HCT116 (cell line): ENCODE measurements around the gene ITGB1BP1. TPM values are rescaled to one million over a fixed set of nuclear protein-coding genes. Genes with fewer than 3 reads are reported as not detected.

Source experiments
- ATAC-seq: fragments of 200-7000 bp; cut with Tn5 transposase; 2 replicates; pipeline ENCODE4 v1.9.1; 2020; ENCODE audit warnings: mild to moderate bottlenecking, moderate library complexity
- BruUV-seq: library from RNA; stranded (reverse); fragments of 400-500 nt; replicated peaks from 2 replicates; lab custom pipeline; 2021; lab: Mats Ljungman, UMichigan
- CTCF ChIA-PET: fragments of 300-600 bp; sonication (Branson Sonifier 250); formaldehyde crosslinking; loops from one replicate; lab custom pipeline; 2021; ENCODE audit warnings: antibody characterized with exemption; lab: Charles Lee
- POLR2A ChIA-PET: fragments of 300-600, 350-600 bp; sonication (Branson Sonifier 250); formaldehyde crosslinking; loops from one replicate; lab custom pipeline; 2021; ENCODE audit warnings: antibody characterized with exemption; lab: Charles Lee
- RAD21 ChIA-PET, 2 experiments: fragments of 300-600 bp; sonication (Branson Sonifier 250); formaldehyde crosslinking; loops; one replicate each; lab custom pipeline; 2023; ENCODE audit warnings: low total read pairs in 2 of 2; ENCODE audit not compliant: uncharacterized antibody in 2 of 2, unreplicated experiment in 2 of 2, low non-redundant PET in 1 of 2; lab: Charles Lee
- DNase-seq: peaks from one replicate; pipeline ENCODE4 v3.0.0-alpha.2; 2010; ENCODE audit warnings: low read depth, low spot score
- H2AFZ ChIP-seq: fragments of 200-600 bp; shearing (Covaris generic), sonication (generic); 2 replicates; pipeline ENCODE4 v1.6.1; 2017; ENCODE audit warnings: low read depth, mixed run types, mixed read lengths, antibody characterized with exemption, low read length; ENCODE audit not compliant: poor library complexity, severe bottlenecking
- H3K27ac ChIP-seq: 2 replicates; pipeline ENCODE4 v1.5.1; 2012; ENCODE audit warnings: low read depth, low read length
- H3K27me3 ChIP-seq: fragments of 200-600 bp; sonication (generic); 2 replicates; pipeline ENCODE4 v1.6.1; 2016; ENCODE audit warnings: mixed run types, low read length, mixed read lengths; ENCODE audit not compliant: insufficient read depth
- H3K36me3 ChIP-seq, 2 experiments: fragments of 200-500 bp in 1 of 2; fragments of 200-600 bp in 1 of 2; sonication (Bioruptor generic) in 1 of 2; sonication (generic) in 1 of 2; 2 replicates each; pipeline versions ENCODE4 v1.5.1 to v1.6.1; 2014 to 2016; ENCODE audit warnings: low read length in 2 of 2, inconsistent platforms in 1 of 2, mixed read lengths in 1 of 2, mixed run types in 1 of 2; ENCODE audit not compliant: insufficient read depth in 2 of 2, control insufficient read depth in 1 of 2
- H3K4me1 ChIP-seq, 2 experiments: fragments of 200-600 bp in 1 of 2; sonication (generic) in 1 of 2; 2 replicates each; pipeline versions ENCODE4 v1.5.1 to v1.6.1; 2012 to 2017; ENCODE audit warnings: low read length in 2 of 2, inconsistent platforms in 1 of 2, mild to moderate bottlenecking in 1 of 2, mixed read lengths in 1 of 2, mixed run types in 1 of 2, moderate library complexity in 1 of 2; ENCODE audit not compliant: insufficient read depth in 2 of 2, control insufficient read depth in 1 of 2
- H3K4me2 ChIP-seq: fragments of 200-600 bp; sonication (generic); 2 replicates; pipeline ENCODE4 v1.6.1; 2017; ENCODE audit warnings: mixed run types, low read length, mixed read lengths
- H3K4me3 ChIP-seq, 2 experiments: fragments of 200-600 bp in 1 of 2; sonication (generic) in 1 of 2; replicated peaks in 1 of 2; 2 replicates each; pipeline ENCODE4 v1.5.1; 2011 to 2016; ENCODE audit warnings: low read length in 2 of 2, control low read depth in 1 of 2, low read depth in 1 of 2, mild to moderate bottlenecking in 1 of 2, mixed read lengths in 1 of 2, mixed run types in 1 of 2
- H3K79me2 ChIP-seq: fragments of 200-600 bp; sonication (generic); 2 replicates; pipeline ENCODE4 v1.6.1; 2017; ENCODE audit warnings: mild to moderate bottlenecking, mixed run types, low read length, moderate library complexity, mixed read lengths; ENCODE audit not compliant: insufficient read depth
- H3K9ac ChIP-seq: fragments of 200-600 bp; sonication (generic); 2 replicates; pipeline ENCODE4 v1.6.1; 2016; ENCODE audit warnings: low read length, mixed read lengths
- H3K9me2 ChIP-seq: fragments of 200-600 bp; sonication (generic), shearing (Covaris generic); 2 replicates; pipeline ENCODE4 v1.6.1; 2017; ENCODE audit warnings: mixed run types, mild to moderate bottlenecking, moderate library complexity; ENCODE audit not compliant: insufficient read depth
- H3K9me3 ChIP-seq, 2 experiments: fragments of 200-500 bp in 1 of 2; fragments of 200-600 bp in 1 of 2; sonication (Bioruptor generic) in 1 of 2; sonication (generic) in 1 of 2; 2 replicates each; pipeline ENCODE4 v1.6.1; 2014 to 2017; ENCODE audit warnings: low read length in 2 of 2, mixed read lengths in 2 of 2, inconsistent platforms in 1 of 2, low read depth in 1 of 2, mild to moderate bottlenecking in 1 of 2, mixed run types in 1 of 2, moderate library complexity in 1 of 2; ENCODE audit not compliant: control insufficient read depth in 1 of 2, insufficient read depth in 1 of 2
- H4K20me1 ChIP-seq: fragments of 200-600 bp; sonication (generic), shearing (Covaris generic); 2 replicates; pipeline ENCODE4 v1.6.1; 2017; ENCODE audit warnings: mixed run types, mild to moderate bottlenecking, moderate library complexity; ENCODE audit not compliant: insufficient read depth
- ATF3 ChIP-seq: IDR thresholded peaks from 2 replicates; pipeline ENCODE4 v1.6.1; 2012
- CEBPB ChIP-seq: IDR thresholded peaks from 2 replicates; pipeline ENCODE4 v1.6.1; 2012; ENCODE audit warnings: low read depth
- CTCF ChIP-seq, 3 experiments: fragments of 200-600 bp in 1 of 3; sonication (generic) in 1 of 3; IDR thresholded peaks in 2 of 3; conservative IDR thresholded peaks in 1 of 3; 2 replicates each; pipeline ENCODE4 v1.5.1; 2012 to 2017; ENCODE audit warnings: low read depth in 2 of 3, low read length in 2 of 3, antibody characterized with exemption in 1 of 3, borderline replicate concordance in 1 of 3, control low read depth in 1 of 3, mild to moderate bottlenecking in 1 of 3, mixed read lengths in 1 of 3, mixed run types in 1 of 3, moderate library complexity in 1 of 3; ENCODE audit not compliant: insufficient read depth in 1 of 3
- EZH2phosphoT487 ChIP-seq: fragments of 200-600 bp; IDR thresholded peaks from 2 replicates; pipeline ENCODE4 v1.6.1; 2018; ENCODE audit warnings: antibody characterized with exemption, borderline replicate concordance
- JUND ChIP-seq: IDR thresholded peaks from 2 replicates; pipeline ENCODE4 v1.6.1; 2012
- POLR2AphosphoS5 ChIP-seq: IDR thresholded peaks from 2 replicates; pipeline ENCODE4 v1.6.1; 2011; ENCODE audit warnings: mild to moderate bottlenecking, low read depth, low read length, moderate library complexity
- RAD21 ChIP-seq: IDR thresholded peaks from 2 replicates; pipeline ENCODE4 v1.6.1; 2012; ENCODE audit warnings: low read depth, mild to moderate bottlenecking
- REST ChIP-seq: IDR thresholded peaks from 2 replicates; pipeline ENCODE4 v1.6.1; 2012; ENCODE audit warnings: low read depth
- SIN3A ChIP-seq: IDR thresholded peaks from 2 replicates; pipeline ENCODE4 v1.6.1; 2012; ENCODE audit warnings: low read depth
- SRF ChIP-seq: IDR thresholded peaks from 2 replicates; pipeline ENCODE4 v1.6.1; 2012; ENCODE audit warnings: low read depth
- TCF7L2 ChIP-seq: IDR thresholded peaks from 2 replicates; pipeline ENCODE4 v1.7.0; 2011; ENCODE audit warnings: borderline replicate concordance, inconsistent platforms; ENCODE audit not compliant: insufficient read depth, insufficient read length; ENCODE audit errors: extremely low read depth
- ZNF274 ChIP-seq: fragments of 200-500 bp; sonication (Bioruptor generic); IDR thresholded peaks from 2 replicates; pipeline ENCODE4 v1.6.1; 2014; ENCODE audit warnings: mild to moderate bottlenecking, low read depth, low read length, inconsistent platforms
- intact Hi-C: fragments of 100-400 bp; cut with micrococcal nuclease; formaldehyde crosslinking; loops from 2 replicates; pipeline ENCODE4 v1.10.0; 2022
- total RNA-seq: library from RNA; stranded (reverse); gene quantifications from one replicate; pipeline ENCODE4 v1.2.1, GENCODE V29; 2021; ENCODE audit not compliant: unreplicated experiment
- TF ChIP-seq, protein P1 (sequence below): IDR thresholded peaks from 2 replicates; pipeline ENCODE4 v1.6.1; 2011; ENCODE audit warnings: mild to moderate bottlenecking, low read length, moderate library complexity; ENCODE audit not compliant: insufficient replicate concordance; ENCODE audit errors: extremely low read depth

The ITGB1BP1 gene
- total RNA-seq, 1 experiment from 2014 or later = 86.9 TPM

GRCh38 chr2:9358846-9359245, 64.5 kb downstream of the ITGB1BP1 start:
- no peak overlapping the region for H3K4me3 ChIP-seq
- no peak overlapping the region for H2AFZ ChIP-seq
- no peak overlapping the region for H3K27ac ChIP-seq
- no peaks in the 10 kb centered on the region for H3K9me3 ChIP-seq
- H3K4me2 ChIP-seq = no peak overlapping the region
- DNase-seq = no peak
- ChIA-PET POLR2A (no interaction called here), CTCF (no interaction called here), RAD21 (no interaction called here)
- BruUV-seq = no TSS peak
- no peaks in the 10 kb centered on the region for H3K79me2 ChIP-seq
- peaks cover 0 to 10% of the 10 kb centered on the region in 2 experiments; a peak in 2 of 4 replicates for H3K4me1 ChIP-seq
- ATAC-seq = no peak
- H3K36me3 ChIP-seq = peaks cover 2 to 7% of the 10 kb centered on the region in 2 experiments; a peak in 1 of 4 replicates
- H3K9me2 ChIP-seq = no peaks in the 10 kb centered on the region
- intact Hi-C loops = no loop called here
- no peaks in the 10 kb centered on the region for H3K27me3 ChIP-seq
- no peaks in the 10 kb centered on the region for H4K20me1 ChIP-seq
- TF ChIP-seq REST = no peak
- TF ChIP-seq TCF7L2 = no peak
- no peak for TF ChIP-seq SRF
- TF ChIP-seq CEBPB = no peak
- H3K9ac ChIP-seq = no peak overlapping the region

- ChIA-PET CTCF (no interaction called here), POLR2A (no interaction called here), RAD21 (no interaction called here)
- ATAC-seq (no peak), DNase-seq (no peak)
- no TSS peak for BruUV-seq
- Histone ChIP-seq H3K9me2 (no peaks in the 10 kb centered on the region), H2AFZ (no peak overlapping the region), H3K27me3 (no peaks in the 10 kb centered on the region), H3K4me3 (no peak overlapping the region), H3K9me3 (no peaks in the 10 kb centered on the region), H3K79me2 (no peaks in the 10 kb centered on the region), H3K9ac (no peak overlapping the region), H3K4me2 (no peak overlapping the region), H3K36me3 (peaks cover 2 to 7% of the 10 kb centered on the region in 2 experiments; a peak in 1 of 4 replicates), H4K20me1 (no peaks in the 10 kb centered on the region), H3K27ac (no peak overlapping the region), H3K4me1 (peaks cover 0 to 10% of the 10 kb centered on the region in 2 experiments; a peak in 2 of 4 replicates)
- intact Hi-C loops = no loop called here
- TF ChIP-seq JUND (no peak), POLR2AphosphoS5 (no peak), EZH2phosphoT487 (no peak), ZNF274 (no peak), CTCF (IDR thresholded peaks at IDR 0.05 in 2 of 3, conservative IDR thresholded peaks at IDR 0.05 in 1 of 3; ENCODE audit: borderline replicate concordance in 1 of 3, insufficient read depth in 1 of 3, low read depth in 2 of 3, low read length in 2 of 3) (no peak), RAD21 (no peak), SIN3A (no peak), ATF3 (no peak)
- TF ChIP-seq, protein P1, sequence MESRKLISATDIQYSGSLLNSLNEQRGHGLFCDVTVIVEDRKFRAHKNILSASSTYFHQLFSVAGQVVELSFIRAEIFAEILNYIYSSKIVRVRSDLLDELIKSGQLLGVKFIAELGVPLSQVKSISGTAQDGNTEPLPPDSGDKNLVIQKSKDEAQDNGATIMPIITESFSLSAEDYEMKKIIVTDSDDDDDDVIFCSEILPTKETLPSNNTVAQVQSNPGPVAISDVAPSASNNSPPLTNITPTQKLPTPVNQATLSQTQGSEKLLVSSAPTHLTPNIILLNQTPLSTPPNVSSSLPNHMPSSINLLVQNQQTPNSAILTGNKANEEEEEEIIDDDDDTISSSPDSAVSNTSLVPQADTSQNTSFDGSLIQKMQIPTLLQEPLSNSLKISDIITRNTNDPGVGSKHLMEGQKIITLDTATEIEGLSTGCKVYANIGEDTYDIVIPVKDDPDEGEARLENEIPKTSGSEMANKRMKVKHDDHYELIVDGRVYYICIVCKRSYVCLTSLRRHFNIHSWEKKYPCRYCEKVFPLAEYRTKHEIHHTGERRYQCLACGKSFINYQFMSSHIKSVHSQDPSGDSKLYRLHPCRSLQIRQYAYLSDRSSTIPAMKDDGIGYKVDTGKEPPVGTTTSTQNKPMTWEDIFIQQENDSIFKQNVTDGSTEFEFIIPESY = no peak
These were observed 67.1 kb downstream of the ITGB1BP1 start for GRCh38 chr2:9356261-9356660.
